Mesendoderm (in vitro differentiated cells): ENCODE results near the gene PIH1D1. TPM values are rescaled to one million over a fixed set of nuclear protein-coding genes. Genes with fewer than 3 reads are reported as not detected.
A peak's percentile ranks its signal among the peaks of the same experiment; 100 is the strongest.

ENCODE experiments used
- DNase-seq: peaks from one replicate; pipeline ENCODE4 v3.0.0; 2013
- H2AK5ac ChIP-seq: 2 replicates; pipeline ENCODE4 v1.6.1; 2013; ENCODE audit warnings: low read length, inconsistent platforms
- H2BK120ac ChIP-seq: 2 replicates; pipeline ENCODE4 v1.6.1; 2013; ENCODE audit warnings: low read depth, mild to moderate bottlenecking, low read length, moderate library complexity, mixed read lengths
- H2BK15ac ChIP-seq: replicated peaks from 2 replicates; pipeline ENCODE4 v1.6.1; 2013; ENCODE audit warnings: low read depth, mild to moderate bottlenecking, moderate library complexity
- H2BK5ac ChIP-seq: 2 replicates; pipeline ENCODE4 v1.6.1; 2013; ENCODE audit warnings: low read length, inconsistent platforms
- H3K18ac ChIP-seq: 2 replicates; pipeline ENCODE4 v1.6.1; 2013; ENCODE audit warnings: mild to moderate bottlenecking, low read length, mixed read lengths
- H3K23ac ChIP-seq: one replicate; pipeline ENCODE4 v1.6.1; 2013; ENCODE audit warnings: low read length
- H3K27ac ChIP-seq: 2 replicates; pipeline ENCODE4 v1.5.1; 2013; ENCODE audit warnings: low read depth, mild to moderate bottlenecking, inconsistent platforms, low read length, moderate library complexity
- H3K27me3 ChIP-seq: 2 replicates; pipeline ENCODE4 v1.6.1; 2013; ENCODE audit warnings: low read length, control low read depth, mild to moderate bottlenecking, inconsistent platforms; ENCODE audit not compliant: insufficient read depth, poor library complexity
- H3K36me3 ChIP-seq: 2 replicates; pipeline ENCODE4 v1.6.1; 2013; ENCODE audit warnings: low read length, inconsistent platforms; ENCODE audit not compliant: control insufficient read depth, insufficient read depth
- H3K4ac ChIP-seq: one replicate; pipeline ENCODE4 v1.6.1; 2013; ENCODE audit warnings: low read depth, mild to moderate bottlenecking, low read length, moderate library complexity
- H3K4me1 ChIP-seq: 2 replicates; pipeline ENCODE4 v1.6.1; 2013; ENCODE audit warnings: low read depth, low read length, inconsistent platforms; ENCODE audit not compliant: control insufficient read depth
- H3K4me2 ChIP-seq: 2 replicates; pipeline ENCODE4 v1.6.1; 2013; ENCODE audit warnings: low read length
- H3K4me3 ChIP-seq: 2 replicates; pipeline ENCODE4 v1.5.1; 2013; ENCODE audit warnings: mild to moderate bottlenecking, low read length
- H3K56ac ChIP-seq: one replicate; pipeline ENCODE4 v1.6.1; 2013; ENCODE audit warnings: low read length
- H3K79me1 ChIP-seq: 2 replicates; pipeline ENCODE4 v1.6.1; 2013; ENCODE audit warnings: low read length, inconsistent platforms
- H3K79me2 ChIP-seq: 2 replicates; pipeline ENCODE4 v1.6.1; 2013; ENCODE audit warnings: mild to moderate bottlenecking, low read length; ENCODE audit not compliant: control insufficient read depth, insufficient read depth
- H3K9ac ChIP-seq: 2 replicates; pipeline ENCODE4 v1.6.1; 2013; ENCODE audit warnings: low read length, inconsistent platforms
- H4K5ac ChIP-seq: one replicate; pipeline ENCODE4 v1.6.1; 2013; ENCODE audit warnings: low read length
- H4K8ac ChIP-seq: one replicate; pipeline ENCODE4 v1.6.1; 2013; ENCODE audit warnings: low read depth, mild to moderate bottlenecking, control low read depth, low read length, moderate library complexity
- WGBS: extraction: QIAGEN DNeasy Blood & Tissue Kit; methylation state at CpG from one replicate; pipeline ENCODE4 v1.1.7; 2013; ENCODE audit warnings: low lambda C conversion rate, missing lambda C conversion rate; ENCODE audit not compliant: insufficient coverage; ENCODE audit errors: extremely low coverage; 5-methylcytosine and 5-hydroxymethylcytosine counted together
- small RNA-seq: library from polyadenylated mRNA; stranded (forward); fragments of <200 nt; extraction: miRNeasy Mini kit (QIAGEN cat#:217004); gene quantifications from one replicate; pipeline ENCODE3, GENCODE V24; 2013; ENCODE audit not compliant: insufficient read depth

Gene PIH1D1

GRCh38 chr19:49398001-49398615 is 53.5 kb downstream of the PIH1D1 start:
- H3K4me2 ChIP-seq = no peak overlapping the region
- H3K4ac ChIP-seq = no peak overlapping the region
- H4K5ac ChIP-seq = no peak overlapping the region
- H4K8ac ChIP-seq = no peak overlapping the region
- no peak for DNase-seq
- H3K23ac ChIP-seq = no peak overlapping the region
- no peaks in the 10 kb centered on the region for H3K79me1 ChIP-seq
- no peaks in the 10 kb centered on the region for H3K4me1 ChIP-seq
- no peaks in the 10 kb centered on the region for H3K79me2 ChIP-seq
- no peak overlapping the region for H3K56ac ChIP-seq
- H3K27me3 ChIP-seq = no peaks in the 10 kb centered on the region
- no peak overlapping the region for H3K27ac ChIP-seq
- no CpG with 5 or more reads among the region's 11 CpGs for WGBS
- no peak overlapping the region for H3K18ac ChIP-seq
- H3K4me3 ChIP-seq = no peak overlapping the region
- no peak overlapping the region for H2BK5ac ChIP-seq
- no peak overlapping the region for H3K9ac ChIP-seq
- H3K36me3 ChIP-seq = no peaks in the 10 kb centered on the region
- no peak overlapping the region for H2BK120ac ChIP-seq
- no peak overlapping the region for H2BK15ac ChIP-seq
- H2AK5ac ChIP-seq = no peak overlapping the region

- DNase-seq = no peak
- H3K79me1 ChIP-seq = no peaks in the 10 kb centered on the region
- no CpG with 5 or more reads among the region's 8 CpGs for WGBS
- H3K4me3 ChIP-seq = no peak overlapping the region
- no peak overlapping the region for H3K18ac ChIP-seq
- H2BK15ac ChIP-seq = no peak overlapping the region
- H3K79me2 ChIP-seq = no peaks in the 10 kb centered on the region
- H4K5ac ChIP-seq = no peak overlapping the region
- H2BK120ac ChIP-seq = no peak overlapping the region
- H4K8ac ChIP-seq = no peak overlapping the region
- H3K4me1 ChIP-seq = no peaks in the 10 kb centered on the region
- no peak overlapping the region for H3K56ac ChIP-seq
- H3K4me2 ChIP-seq = no peak overlapping the region
- no peaks in the 10 kb centered on the region for H3K27me3 ChIP-seq
- H3K4ac ChIP-seq = no peak overlapping the region
- no peak overlapping the region for H3K9ac ChIP-seq
- no peaks in the 10 kb centered on the region for H3K36me3 ChIP-seq
- no peak overlapping the region for H3K27ac ChIP-seq
- no peak overlapping the region for H3K23ac ChIP-seq
- H2AK5ac ChIP-seq = no peak overlapping the region
- H2BK5ac ChIP-seq = no peak overlapping the region
These were observed 54.7 kb downstream of the PIH1D1 start for GRCh38 chr19:49396738-49397505.

Small RNA genes lying within 50 kb of the gene (small RNA-seq; reads per million reads assigned to genes)
- gene MIR150 (46.0 reads per million, percentile 94 among the genes with 10 or more reads in this experiment), gene SNORD32A (not detected), gene SNORD33 (not detected), gene SNORD34 (not detected), gene SNORD35A (not detected), gene SNORD35B (not detected)
